ENCODE results near the gene WNT11. TPM values are rescaled to one million over a fixed set of nuclear protein-coding genes. Genes with fewer than 3 reads are reported as not detected.

WNT11 gene
- polyA plus RNA-seq, 1 experiment: not detected

DNA sequence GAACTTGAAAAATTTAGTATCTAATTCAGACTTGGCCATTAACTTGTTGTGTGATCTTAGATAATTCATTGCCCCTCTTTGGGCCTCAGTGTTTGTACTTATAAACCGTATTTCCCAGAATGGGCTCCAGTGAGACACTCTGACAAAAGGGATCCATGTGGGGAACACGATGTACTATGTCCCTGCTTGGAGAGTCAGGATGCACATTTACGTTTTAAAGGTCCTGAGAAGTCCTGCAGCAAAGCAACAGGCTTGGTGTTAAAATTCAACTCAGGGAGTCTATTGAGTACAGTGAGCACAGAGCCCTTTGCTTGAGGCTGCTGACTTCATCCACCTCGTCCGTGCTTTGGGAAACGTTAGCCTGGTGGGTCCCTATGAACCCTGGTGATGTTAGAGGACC lies 9.0 kb downstream of the WNT11 start:
- ChIA-PET POLR2A (no interaction called here), CTCF (interaction anchor here (1.0 kb wide), 1 partner anchor 10 kb away, joined by 5 read pairs; no protein-coding TSS in a partner anchor)
- Histone ChIP-seq H3K4me3 (ENCODE audit: low read depth, low read length) (no peak overlapping the region), H3K27me3 (ENCODE audit: control insufficient read depth, insufficient read depth, low read length) (peaks cover 19% of the 10 kb centered on the region), H3K27ac (ENCODE audit: low read depth, low read length) (no peak overlapping the region), H3K9me3 (ENCODE audit: control insufficient read depth, insufficient read depth, low read length) (no peaks in the 10 kb centered on the region; the same call in 1 of the 2 replicates)
- DNase-seq (ENCODE audit: low read depth, low spot score): no peak
- TF ChIP-seq, protein P1, sequence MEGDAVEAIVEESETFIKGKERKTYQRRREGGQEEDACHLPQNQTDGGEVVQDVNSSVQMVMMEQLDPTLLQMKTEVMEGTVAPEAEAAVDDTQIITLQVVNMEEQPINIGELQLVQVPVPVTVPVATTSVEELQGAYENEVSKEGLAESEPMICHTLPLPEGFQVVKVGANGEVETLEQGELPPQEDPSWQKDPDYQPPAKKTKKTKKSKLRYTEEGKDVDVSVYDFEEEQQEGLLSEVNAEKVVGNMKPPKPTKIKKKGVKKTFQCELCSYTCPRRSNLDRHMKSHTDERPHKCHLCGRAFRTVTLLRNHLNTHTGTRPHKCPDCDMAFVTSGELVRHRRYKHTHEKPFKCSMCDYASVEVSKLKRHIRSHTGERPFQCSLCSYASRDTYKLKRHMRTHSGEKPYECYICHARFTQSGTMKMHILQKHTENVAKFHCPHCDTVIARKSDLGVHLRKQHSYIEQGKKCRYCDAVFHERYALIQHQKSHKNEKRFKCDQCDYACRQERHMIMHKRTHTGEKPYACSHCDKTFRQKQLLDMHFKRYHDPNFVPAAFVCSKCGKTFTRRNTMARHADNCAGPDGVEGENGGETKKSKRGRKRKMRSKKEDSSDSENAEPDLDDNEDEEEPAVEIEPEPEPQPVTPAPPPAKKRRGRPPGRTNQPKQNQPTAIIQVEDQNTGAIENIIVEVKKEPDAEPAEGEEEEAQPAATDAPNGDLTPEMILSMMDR (IDR thresholded peaks at IDR 0.05; ENCODE audit: low read depth, low read length): no peak

DNA sequence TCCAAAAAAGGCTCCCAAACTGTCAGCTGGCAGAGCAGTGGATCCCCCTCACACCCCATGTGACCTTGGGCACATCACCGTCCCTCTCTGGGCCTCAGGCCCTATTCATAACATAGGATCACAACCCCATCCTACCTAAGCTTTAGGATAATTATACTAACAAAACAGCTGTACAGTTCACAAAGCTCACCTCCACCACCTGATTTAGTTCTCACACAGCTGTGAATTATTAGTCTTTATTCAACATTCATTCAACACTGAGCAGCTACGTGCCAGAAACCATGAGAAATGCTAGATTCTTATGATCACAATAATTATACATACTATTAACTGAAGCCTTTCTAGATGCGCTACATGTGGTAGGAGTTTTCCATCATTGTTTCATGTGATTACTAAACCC lies 9.5 kb downstream of the WNT11 start:
- Histone ChIP-seq H3K27ac (ENCODE audit: low read depth, low read length) (no peak overlapping the region), H3K9me3 (ENCODE audit: control insufficient read depth, insufficient read depth, low read length) (no peaks in the 10 kb centered on the region; the same call in 1 of the 2 replicates), H3K27me3 (ENCODE audit: control insufficient read depth, insufficient read depth, low read length) (peaks cover 23% of the 10 kb centered on the region), H3K4me3 (ENCODE audit: low read depth, low read length) (no peak overlapping the region)
- TF ChIP-seq, protein P1 (IDR thresholded peaks at IDR 0.05; ENCODE audit: low read depth, low read length): no peak
- POLR2A ChIA-PET: no interaction called here
- no peak for DNase-seq (ENCODE audit: low read depth, low spot score)
- CTCF ChIA-PET: interaction anchor here (1.0 kb wide), 1 partner anchor 11 kb away, joined by 5 read pairs; no protein-coding TSS in a partner anchor

- DNase-seq (ENCODE audit: low read depth, low spot score): no peak
- H3K27ac ChIP-seq (ENCODE audit: low read depth, low read length): no peak overlapping the region
- POLR2A ChIA-PET: interaction anchor here (0.7 kb wide), 1 partner anchor 39 kb away, joined by 3 read pairs; no protein-coding TSS in a partner anchor
- TF ChIP-seq, protein P1 (IDR thresholded peaks at IDR 0.05; ENCODE audit: low read depth, low read length): no peak
- no peak overlapping the region for H3K4me3 ChIP-seq (ENCODE audit: low read depth, low read length)
- no peaks in the 10 kb centered on the region for H3K9me3 ChIP-seq (ENCODE audit: control insufficient read depth, insufficient read depth, low read length)
- CTCF ChIA-PET: interaction anchor here (1.2 kb wide), 1 partner anchor 43 kb away, joined by 3 read pairs; no protein-coding TSS in a partner anchor
- peaks cover 30% of the 10 kb centered on the region for H3K27me3 ChIP-seq (ENCODE audit: control insufficient read depth, insufficient read depth, low read length)
Observed at GRCh38 chr11:76194872-76195668, 11.2 kb downstream of the WNT11 start.

DNA sequence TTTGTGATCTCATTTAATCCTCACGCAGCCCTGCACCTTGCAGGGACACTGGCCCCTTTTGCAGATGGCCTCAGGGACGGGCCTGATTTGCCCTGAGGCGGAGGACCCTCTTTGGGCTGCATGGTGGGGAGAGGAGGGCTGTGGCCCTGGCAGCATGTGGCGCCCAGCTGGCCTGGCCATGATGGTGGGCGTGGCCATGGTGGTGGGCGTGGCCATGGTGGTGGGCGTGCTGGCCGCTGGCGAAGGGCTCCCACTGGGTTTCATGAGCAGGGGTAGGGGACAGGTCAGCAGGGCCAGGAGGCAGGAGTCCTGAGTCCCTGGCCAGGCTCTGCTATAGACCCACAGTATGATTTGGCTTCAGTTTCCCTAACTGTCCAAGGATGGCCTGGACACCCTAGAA lies 13.1 kb downstream of the WNT11 start:
- peaks cover 30% of the 10 kb centered on the region for H3K27me3 ChIP-seq (ENCODE audit: control insufficient read depth, insufficient read depth, low read length)
- POLR2A ChIA-PET: no interaction called here
- DNase-seq (ENCODE audit: low read depth, low spot score): no peak

More for the DNA sequence above, 13.1 kb downstream of the WNT11 start:
- H3K4me3 ChIP-seq (ENCODE audit: low read depth, low read length): no peak overlapping the region
- H3K27ac ChIP-seq (ENCODE audit: low read depth, low read length): no peak overlapping the region
- CTCF ChIA-PET: interaction anchor here (1.2 kb wide), 1 partner anchor 15 kb away, joined by 5 read pairs; no protein-coding TSS in a partner anchor
- H3K9me3 ChIP-seq (ENCODE audit: control insufficient read depth, insufficient read depth, low read length): no peaks in the 10 kb centered on the region
- TF ChIP-seq, protein P1 (IDR thresholded peaks at IDR 0.05; ENCODE audit: low read depth, low read length): no peak

Measured in AG04450 (cell line).